OCI-LY7 (cell line): Measurements from ENCODE around the gene EID3. TPM values are rescaled to one million over a fixed set of nuclear protein-coding genes. Genes with fewer than 3 reads are reported as not detected.

Experiments
- BruUV-seq: library from RNA; stranded (reverse); fragments of 400-500 nt; replicated peaks from 2 replicates; lab custom pipeline; 2021; lab: Mats Ljungman, UMichigan
- CTCF ChIA-PET: fragments of 300-600 bp; sonication (Branson Sonifier 250); formaldehyde crosslinking; loops from one replicate; lab custom pipeline; 2022; ENCODE audit warnings: antibody characterized with exemption; ENCODE audit not compliant: unreplicated experiment; lab: Charles Lee
- POLR2A ChIA-PET: fragments of 300-600 bp; sonication (Branson Sonifier 250); formaldehyde crosslinking; loops from one replicate; lab custom pipeline; 2022; ENCODE audit warnings: antibody characterized with exemption; lab: Charles Lee
- DNase-seq: peaks from one replicate; pipeline ENCODE4 v3.0.0-alpha.2; 2015; ENCODE audit warnings: low spot score
- H2AFZ ChIP-seq: fragments of 200-600 bp; sonication (generic), shearing (Covaris generic); 2 replicates; pipeline ENCODE4 v1.6.1; 2014; ENCODE audit warnings: mild to moderate bottlenecking, antibody characterized with exemption, low read length, moderate library complexity
- H3K27ac ChIP-seq: fragments of 200-600 bp; sonication (generic); 2 replicates; pipeline ENCODE4 v1.5.1; 2014; ENCODE audit warnings: mixed run types, low read depth, mild to moderate bottlenecking, moderate library complexity, low read length, inconsistent platforms; ENCODE audit not compliant: poor library complexity, severe bottlenecking
- H3K36me3 ChIP-seq: fragments of 200-600 bp; sonication (generic); 2 replicates; pipeline ENCODE4 v1.6.1; 2014; ENCODE audit warnings: mild to moderate bottlenecking, antibody characterized with exemption, low read length, moderate library complexity, mixed read lengths; ENCODE audit not compliant: insufficient read depth
- H3K4me1 ChIP-seq: fragments of 200-600 bp; sonication (generic); 2 replicates; pipeline ENCODE4 v1.5.1; 2014; ENCODE audit warnings: mild to moderate bottlenecking, low read length; ENCODE audit not compliant: insufficient read depth, poor library complexity, severe bottlenecking
- H3K4me2 ChIP-seq: fragments of 200-600 bp; sonication (generic); 2 replicates; pipeline ENCODE4 v1.6.1; 2014; ENCODE audit warnings: mild to moderate bottlenecking, low read length
- H3K4me3 ChIP-seq: fragments of 200-600 bp; sonication (generic); 2 replicates; pipeline ENCODE4 v1.5.1; 2014; ENCODE audit warnings: mild to moderate bottlenecking, low read depth, low read length; ENCODE audit not compliant: poor library complexity, severe bottlenecking
- H3K79me2 ChIP-seq: fragments of 200-600 bp; sonication (generic); 2 replicates; pipeline ENCODE4 v1.6.1; 2016; ENCODE audit warnings: low read depth, mild to moderate bottlenecking, low read length, moderate library complexity, mixed read lengths; ENCODE audit not compliant: insufficient read depth
- H3K9me2 ChIP-seq: fragments of 200-600 bp; sonication (generic); 2 replicates; pipeline ENCODE4 v1.6.1; 2016; ENCODE audit warnings: mild to moderate bottlenecking, low read length, mixed read lengths; ENCODE audit not compliant: insufficient read depth
- H3K9me3 ChIP-seq: fragments of 200-600 bp; sonication (generic); 2 replicates; pipeline ENCODE4 v1.6.1; 2014; ENCODE audit warnings: mild to moderate bottlenecking, mixed run types, low read length, mixed read lengths
- H4K20me1 ChIP-seq: fragments of 200-600 bp; sonication (generic); 2 replicates; pipeline ENCODE4 v1.6.1; 2014; ENCODE audit warnings: mild to moderate bottlenecking, antibody characterized with exemption, low read length, moderate library complexity, mixed read lengths; ENCODE audit not compliant: insufficient read depth
- EZH2phosphoT487 ChIP-seq: fragments of 200-600 bp; sonication (generic); IDR thresholded peaks from 2 replicates; pipeline ENCODE4 v1.6.1; 2018; ENCODE audit warnings: low read depth, borderline replicate concordance, mild to moderate bottlenecking, mixed run types, antibody characterized with exemption, low read length, moderate library complexity, mixed read lengths
- intact Hi-C: fragments of 100-400 bp; cut with micrococcal nuclease; formaldehyde crosslinking; loops from one replicate; pipeline ENCODE4 v1.10.0; 2022; ENCODE audit not compliant: unreplicated experiment
- total RNA-seq, 2 experiments: library from RNA; depleted of rRNA in 1 of 2; stranded (reverse); fragments of >200 nt in 1 of 2; shearing (Covaris generic) in 1 of 2; gene quantifications; 2 replicates each; pipeline ENCODE4 v1.2.3, GENCODE V29; 2014 to 2022
- TF ChIP-seq, protein P1 (sequence below): fragments of 200-600 bp; sonication (generic); conservative IDR thresholded peaks from 2 replicates; pipeline ENCODE4 v1.5.1; 2014; ENCODE audit warnings: mild to moderate bottlenecking, antibody characterized with exemption, low read length, moderate library complexity, mixed read lengths

EID3 gene
- total RNA-seq, 2 experiments from 2014 or later: 5.1 to 8.2 TPM

DNA sequence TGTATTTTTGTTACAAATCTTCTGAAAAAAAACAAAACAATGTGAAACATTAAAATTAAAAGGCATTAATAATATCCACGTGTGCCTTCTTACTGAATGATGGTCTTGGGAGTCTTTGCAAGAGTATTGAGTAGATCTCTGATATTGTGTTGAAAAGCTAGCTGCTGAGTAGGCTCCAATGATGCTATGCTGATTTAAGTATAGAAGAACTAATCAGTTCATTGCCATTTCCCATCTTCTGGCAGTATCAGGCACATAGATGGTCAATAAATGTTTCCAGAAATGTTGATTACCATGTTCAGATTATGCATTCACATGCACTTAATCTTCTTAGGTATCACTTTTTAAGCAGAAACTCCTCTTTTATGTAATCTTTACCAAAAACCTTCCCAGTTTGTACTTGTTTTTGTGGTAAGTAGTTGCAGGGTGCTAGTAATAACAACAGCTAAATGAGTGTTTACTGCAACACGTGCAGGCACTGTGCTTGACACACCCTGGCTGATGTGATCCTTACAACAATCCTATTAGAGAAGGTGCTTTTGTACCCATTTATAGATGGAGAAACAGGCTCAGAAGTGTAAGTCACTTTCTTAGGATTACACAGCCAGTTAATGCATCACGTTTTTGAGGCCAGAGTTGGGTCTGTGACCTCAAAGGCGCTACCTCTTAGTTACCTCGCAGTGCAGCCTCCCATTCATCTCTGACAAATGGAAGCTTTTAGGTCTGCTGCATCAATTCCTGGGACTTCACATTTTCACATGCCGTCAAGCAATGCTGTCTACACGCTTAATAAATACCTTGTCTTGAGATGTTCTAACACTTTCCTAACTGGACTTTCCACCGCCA is 46.9 kb downstream of the EID3 start:
- H3K4me2 ChIP-seq: no peak overlapping the region
- no peak for DNase-seq
- ChIA-PET POLR2A (no interaction called here), CTCF (no interaction called here)
- no peak overlapping the region for H3K27ac ChIP-seq
- no peaks in the 10 kb centered on the region for H3K9me3 ChIP-seq
- no peak for TF ChIP-seq EZH2phosphoT487
- TF ChIP-seq, protein P1, sequence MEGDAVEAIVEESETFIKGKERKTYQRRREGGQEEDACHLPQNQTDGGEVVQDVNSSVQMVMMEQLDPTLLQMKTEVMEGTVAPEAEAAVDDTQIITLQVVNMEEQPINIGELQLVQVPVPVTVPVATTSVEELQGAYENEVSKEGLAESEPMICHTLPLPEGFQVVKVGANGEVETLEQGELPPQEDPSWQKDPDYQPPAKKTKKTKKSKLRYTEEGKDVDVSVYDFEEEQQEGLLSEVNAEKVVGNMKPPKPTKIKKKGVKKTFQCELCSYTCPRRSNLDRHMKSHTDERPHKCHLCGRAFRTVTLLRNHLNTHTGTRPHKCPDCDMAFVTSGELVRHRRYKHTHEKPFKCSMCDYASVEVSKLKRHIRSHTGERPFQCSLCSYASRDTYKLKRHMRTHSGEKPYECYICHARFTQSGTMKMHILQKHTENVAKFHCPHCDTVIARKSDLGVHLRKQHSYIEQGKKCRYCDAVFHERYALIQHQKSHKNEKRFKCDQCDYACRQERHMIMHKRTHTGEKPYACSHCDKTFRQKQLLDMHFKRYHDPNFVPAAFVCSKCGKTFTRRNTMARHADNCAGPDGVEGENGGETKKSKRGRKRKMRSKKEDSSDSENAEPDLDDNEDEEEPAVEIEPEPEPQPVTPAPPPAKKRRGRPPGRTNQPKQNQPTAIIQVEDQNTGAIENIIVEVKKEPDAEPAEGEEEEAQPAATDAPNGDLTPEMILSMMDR: no peak
- H2AFZ ChIP-seq: no peak overlapping the region
- H3K4me1 ChIP-seq: no peaks in the 10 kb centered on the region
- no peaks in the 10 kb centered on the region for H3K9me2 ChIP-seq
- intact Hi-C loops: loop anchor here (10.0 kb wide), 2 partner anchors 286 to 466 kb away; partner anchors contain the start of gene HCFC2
- no peak overlapping the region for H3K4me3 ChIP-seq
- no TSS peak for BruUV-seq
- peaks cover 96% of the 10 kb centered on the region for H3K36me3 ChIP-seq
- H4K20me1 ChIP-seq: no peaks in the 10 kb centered on the region
- no peaks in the 10 kb centered on the region for H3K79me2 ChIP-seq

DNA sequence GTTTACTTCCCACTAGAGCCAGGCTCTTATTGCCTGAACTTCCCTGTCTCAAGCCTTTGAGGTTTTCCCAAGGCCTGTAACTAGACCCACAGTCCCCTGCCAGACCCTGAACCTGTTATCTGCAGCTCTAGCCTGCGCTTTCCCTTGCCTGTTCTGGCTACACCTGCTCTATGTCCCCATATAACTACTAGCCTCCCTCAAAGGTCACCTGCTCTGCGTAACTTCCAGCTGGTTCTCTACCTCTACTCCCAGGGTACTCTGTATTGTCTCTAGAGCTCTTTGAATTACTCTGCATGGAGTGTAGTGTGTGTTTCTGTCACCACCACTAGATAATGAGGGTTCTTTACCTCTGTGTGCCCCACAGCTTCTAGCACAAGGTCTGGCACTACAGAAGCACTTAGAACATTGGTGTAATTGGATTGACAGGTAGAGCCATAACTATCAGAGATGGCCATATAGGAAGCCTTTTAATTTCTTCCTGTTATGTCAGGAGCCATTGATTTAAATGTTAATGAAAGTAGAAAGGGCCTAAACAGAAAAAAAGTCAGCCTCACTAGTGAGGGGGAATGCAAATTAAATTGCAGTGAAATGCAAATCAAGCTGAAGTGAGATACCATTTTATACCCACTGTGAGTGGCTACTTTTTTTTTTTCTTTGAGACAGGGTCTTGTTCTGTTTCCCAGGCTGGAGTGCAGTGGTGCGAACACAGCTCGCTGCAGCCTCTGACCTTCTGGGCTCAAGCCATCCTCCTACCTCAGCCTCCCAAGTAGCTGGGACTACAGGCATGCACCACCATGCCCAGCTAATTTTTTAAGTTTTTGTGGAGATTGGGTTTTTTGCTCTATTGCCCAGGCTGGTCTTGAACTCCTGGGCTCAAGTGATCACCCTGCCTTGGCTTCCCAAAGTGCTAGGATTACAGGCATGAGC is 47.8 kb downstream of the EID3 start:
- ChIA-PET CTCF (no interaction called here), POLR2A (no interaction called here)
- H3K36me3 ChIP-seq: peaks cover 87% of the 10 kb centered on the region
- no peaks in the 10 kb centered on the region for H3K9me2 ChIP-seq
- TF ChIP-seq, protein P1: no peak
- no peak for TF ChIP-seq EZH2phosphoT487
- H3K4me3 ChIP-seq: no peak overlapping the region
- H3K79me2 ChIP-seq: no peaks in the 10 kb centered on the region
- H3K27ac ChIP-seq: no peak overlapping the region
- intact Hi-C loops: loop anchor here (10.0 kb wide), 2 partner anchors 287 to 467 kb away; partner anchors contain the start of gene HCFC2
- no peaks in the 10 kb centered on the region for H3K9me3 ChIP-seq
- no peak for DNase-seq
- no peaks in the 10 kb centered on the region for H3K4me1 ChIP-seq
- no peak overlapping the region for H3K4me2 ChIP-seq
- H4K20me1 ChIP-seq: no peaks in the 10 kb centered on the region
- BruUV-seq: no TSS peak
- H2AFZ ChIP-seq: no peak overlapping the region
